ENCODE results near the gene IBSP. TPM values are rescaled to one million over a fixed set of nuclear protein-coding genes. Genes with fewer than 3 reads are reported as not detected.

The IBSP gene
- total RNA-seq, 2 experiments from 2014 or later, result 0.09 TPM; not detected in 1

GRCh38 chr4:87855559-87855958 lies 56.2 kb downstream of the IBSP start:
- Histone ChIP-seq H3K9me2 (ENCODE audit: insufficient read depth, low read length) (no peaks in the 10 kb centered on the region), H3K36me3 (ENCODE audit: insufficient read depth, low read length) (no peaks in the 10 kb centered on the region), H2AFZ (ENCODE audit: low read length) (no peak overlapping the region), H3K9me3 (ENCODE audit: low read length) (no peaks in the 10 kb centered on the region), H3K27ac (ENCODE audit: low read depth, low read length, poor library complexity, severe bottlenecking) (no peak overlapping the region), H3K4me3 (ENCODE audit: low read depth, low read length, poor library complexity, severe bottlenecking) (no peak overlapping the region), H3K79me2 (ENCODE audit: insufficient read depth, low read depth, low read length) (no peaks in the 10 kb centered on the region), H3K4me1 (ENCODE audit: insufficient read depth, low read length, poor library complexity, severe bottlenecking) (no peaks in the 10 kb centered on the region), H3K4me2 (ENCODE audit: low read length) (no peak overlapping the region), H4K20me1 (ENCODE audit: insufficient read depth, low read length) (no peaks in the 10 kb centered on the region)
- no peak for DNase-seq (ENCODE audit: low spot score)
- intact Hi-C loops (cut with micrococcal nuclease; ENCODE audit: unreplicated experiment), result no loop called here
- ChIA-PET CTCF (ENCODE audit: unreplicated experiment) (no interaction called here), POLR2A (no interaction called here)
- TF ChIP-seq EZH2phosphoT487 (IDR thresholded peaks at IDR 0.05; ENCODE audit: borderline replicate concordance, low read depth, low read length), result no peak
- no peak for TF ChIP-seq CTCF (conservative IDR thresholded peaks at IDR 0.05; ENCODE audit: low read length)
- BruUV-seq (replicated peaks), result no TSS peak

GRCh38 chr4:87856816-87857215 lies 57.5 kb downstream of the IBSP start:
- POLR2A ChIA-PET, result no interaction called here
- intact Hi-C loops (cut with micrococcal nuclease; ENCODE audit: unreplicated experiment), result no loop called here
- TF ChIP-seq CTCF (conservative IDR thresholded peaks at IDR 0.05; ENCODE audit: low read length) (no peak), EZH2phosphoT487 (IDR thresholded peaks at IDR 0.05; ENCODE audit: borderline replicate concordance, low read depth, low read length) (no peak)

GRCh38 chr4:87857789-87858188 lies 58.4 kb downstream of the IBSP start:
- no peak overlapping the region for H3K27ac ChIP-seq (ENCODE audit: low read depth, low read length, poor library complexity, severe bottlenecking)
- H3K4me1 ChIP-seq (ENCODE audit: insufficient read depth, low read length, poor library complexity, severe bottlenecking), result no peaks in the 10 kb centered on the region
- no peak overlapping the region for H3K4me2 ChIP-seq (ENCODE audit: low read length)
- TF ChIP-seq CTCF (conservative IDR thresholded peaks at IDR 0.05; ENCODE audit: low read length) (no peak), EZH2phosphoT487 (IDR thresholded peaks at IDR 0.05; ENCODE audit: borderline replicate concordance, low read depth, low read length) (no peak)
- H3K9me2 ChIP-seq (ENCODE audit: insufficient read depth, low read length), result no peaks in the 10 kb centered on the region
- DNase-seq (ENCODE audit: low spot score), result no peak
- intact Hi-C loops (cut with micrococcal nuclease; ENCODE audit: unreplicated experiment), result no loop called here
- POLR2A ChIA-PET, result interaction anchor here (0.6 kb wide), 1 partner anchor 339 kb away, joined by 4 read pairs; no protein-coding TSS in a partner anchor
- H3K9me3 ChIP-seq (ENCODE audit: low read length), result no peaks in the 10 kb centered on the region
- H4K20me1 ChIP-seq (ENCODE audit: insufficient read depth, low read length), result no peaks in the 10 kb centered on the region
- no TSS peak for BruUV-seq (replicated peaks)
- H3K79me2 ChIP-seq (ENCODE audit: insufficient read depth, low read depth, low read length), result no peaks in the 10 kb centered on the region
- H3K4me3 ChIP-seq (ENCODE audit: low read depth, low read length, poor library complexity, severe bottlenecking), result no peak overlapping the region
- no peak overlapping the region for H2AFZ ChIP-seq (ENCODE audit: low read length)
- H3K36me3 ChIP-seq (ENCODE audit: insufficient read depth, low read length), result no peaks in the 10 kb centered on the region
- CTCF ChIA-PET (ENCODE audit: unreplicated experiment), result no interaction called here

More at GRCh38 chr4:87856816-87857215, 57.5 kb downstream of the IBSP start:
- DNase-seq (ENCODE audit: low spot score), result no peak
- Histone ChIP-seq H3K4me1 (ENCODE audit: insufficient read depth, low read length, poor library complexity, severe bottlenecking) (no peaks in the 10 kb centered on the region), H3K4me3 (ENCODE audit: low read depth, low read length, poor library complexity, severe bottlenecking) (no peak overlapping the region), H3K36me3 (ENCODE audit: insufficient read depth, low read length) (no peaks in the 10 kb centered on the region), H3K4me2 (ENCODE audit: low read length) (no peak overlapping the region), H3K27ac (ENCODE audit: low read depth, low read length, poor library complexity, severe bottlenecking) (no peak overlapping the region), H3K79me2 (ENCODE audit: insufficient read depth, low read depth, low read length) (no peaks in the 10 kb centered on the region), H2AFZ (ENCODE audit: low read length) (no peak overlapping the region), H3K9me2 (ENCODE audit: insufficient read depth, low read length) (no peaks in the 10 kb centered on the region), H3K9me3 (ENCODE audit: low read length) (no peaks in the 10 kb centered on the region), H4K20me1 (ENCODE audit: insufficient read depth, low read length) (no peaks in the 10 kb centered on the region)
- BruUV-seq (replicated peaks), result no TSS peak
- CTCF ChIA-PET (ENCODE audit: unreplicated experiment), result no interaction called here

Other genes starting within 250 kb of the IBSP start
- not detected in 2 replicates for gene DSPP, start 191.0 kb upstream of the IBSP start, total RNA-seq (2014; rRNA removed; shearing (Covaris generic))
- not detected in 2 replicates for gene DSPP, start 191.0 kb upstream of the IBSP start, total RNA-seq (2022)
- gene DMP1, start 149.3 kb upstream of the IBSP start, total RNA-seq (2014; rRNA removed; shearing (Covaris generic)), result not detected in 2 replicates
- gene DMP1, start 149.3 kb upstream of the IBSP start, total RNA-seq (2022), result not detected in 2 replicates
- not detected in 2 replicates for gene MEPE, start 33.4 kb downstream of the IBSP start, total RNA-seq (2014; rRNA removed; shearing (Covaris generic))
- not detected in 2 replicates for gene MEPE, start 33.4 kb downstream of the IBSP start, total RNA-seq (2022)
- 1.4 TPM in 1 of 2 replicates, not detected in the other for gene SPP1, start 176.2 kb downstream of the IBSP start, total RNA-seq (2014; rRNA removed; shearing (Covaris generic))
- gene SPP1, start 176.2 kb downstream of the IBSP start, total RNA-seq (2022), result not detected in 2 replicates
- gene PKD2, start 208.1 kb downstream of the IBSP start, total RNA-seq (2014; rRNA removed; shearing (Covaris generic)), result 4.5 and 8.5 TPM in 2 replicates
- gene PKD2, start 208.1 kb downstream of the IBSP start, total RNA-seq (2022), result 3.1 and 3.8 TPM in 2 replicates